H1 (cell line): ENCODE data around the gene TAF8. TPM values are rescaled to one million over a fixed set of nuclear protein-coding genes. Genes with fewer than 3 reads are reported as not detected.

Source experiments
- CTCF ChIA-PET: fragments of 300-600 bp; sonication (Branson Sonifier 250); formaldehyde crosslinking; loops from one replicate; lab custom pipeline; 2021; ENCODE audit not compliant: partially characterized antibody; lab: Charles Lee
- POLR2A ChIA-PET: fragments of 300-600 bp; sonication (Branson Sonifier 250); formaldehyde crosslinking; loops from one replicate; lab custom pipeline; 2021; ENCODE audit warnings: inconsistent platforms; ENCODE audit not compliant: partially characterized antibody; lab: Charles Lee
- DNase-seq, 2 experiments: peaks; one replicate each; pipeline versions ENCODE4 v3.0.0 to v3.0.0-alpha.2; 2010 to 2022; ENCODE audit warnings: low spot score in 2 of 2, low read depth in 1 of 2, mixed read lengths in 1 of 2
- FAIRE-seq: peaks from 2 replicates; lab custom pipeline; 2011; peaks lifted over from hg19 to GRCh38; lab: Jason Lieb, UNC
- H2AFZ ChIP-seq: 2 replicates; pipeline ENCODE4 v1.8.1; 2012; ENCODE audit warnings: low read length, inconsistent platforms
- H2AK5ac ChIP-seq: 2 replicates; pipeline ENCODE4 v1.6.1; 2013; ENCODE audit warnings: low read depth, low read length
- H2BK120ac ChIP-seq: replicated peaks from 2 replicates; pipeline ENCODE3; 2013; ENCODE audit warnings: low read depth, low read length, inconsistent platforms
- H2BK12ac ChIP-seq: 2 replicates; pipeline ENCODE4 v1.6.1; 2013; ENCODE audit warnings: low read depth, low read length
- H2BK15ac ChIP-seq: 2 replicates; pipeline ENCODE4 v1.6.1; 2013; ENCODE audit warnings: low read length
- H2BK20ac ChIP-seq: 2 replicates; pipeline ENCODE4 v1.6.1; 2013; ENCODE audit warnings: low read length
- H2BK5ac ChIP-seq: 2 replicates; pipeline ENCODE4 v1.6.1; 2013; ENCODE audit warnings: low read depth, low read length
- H3K14ac ChIP-seq: 2 replicates; pipeline ENCODE4 v1.6.1; 2013; ENCODE audit warnings: inconsistent platforms; ENCODE audit not compliant: insufficient read length
- H3K18ac ChIP-seq: 2 replicates; pipeline ENCODE4 v1.6.1; 2013; ENCODE audit warnings: low read length; ENCODE audit errors: extremely low read depth
- H3K23ac ChIP-seq: 2 replicates; pipeline ENCODE4 v1.6.1; 2013; ENCODE audit warnings: inconsistent platforms; ENCODE audit not compliant: insufficient read length
- H3K23me2 ChIP-seq: 2 replicates; pipeline ENCODE4 v1.6.1; 2013; ENCODE audit warnings: low read depth, low read length
- H3K27ac ChIP-seq: 2 replicates; pipeline ENCODE4 v1.6.1; 2011; ENCODE audit warnings: low read depth, low read length, inconsistent platforms
- H3K27me3 ChIP-seq, 4 experiments: replicated peaks in 1 of 4; 1 replicate in 1 of 4; 2 replicates in 3 of 4; pipeline versions ENCODE4 v1.6.1 to v1.8.1; 2011 to 2013; ENCODE audit warnings: low read length in 3 of 4, mild to moderate bottlenecking in 3 of 4, inconsistent platforms in 2 of 4, mixed read lengths in 2 of 4, moderate library complexity in 1 of 4; ENCODE audit not compliant: control insufficient read depth in 3 of 4, insufficient read depth in 3 of 4; ENCODE audit errors: extremely low read depth in 1 of 4
- H3K36me3 ChIP-seq, 4 experiments: 2 replicates each; pipeline versions ENCODE4 v1.6.1 to v1.8.1; 2011 to 2013; ENCODE audit warnings: mild to moderate bottlenecking in 4 of 4, low read length in 3 of 4, moderate library complexity in 2 of 4, control low read depth in 1 of 4, inconsistent platforms in 1 of 4; ENCODE audit not compliant: insufficient read depth in 4 of 4, control insufficient read depth in 2 of 4
- H3K4ac ChIP-seq: replicated peaks from 2 replicates; pipeline ENCODE3; 2013; ENCODE audit warnings: low read length, low read depth, mixed read lengths, inconsistent platforms; ENCODE audit not compliant: insufficient read length
- H3K4me1 ChIP-seq, 4 experiments: replicated peaks in 1 of 4; 1 replicate in 1 of 4; 2 replicates in 3 of 4; pipeline versions ENCODE4 v1.6.1 to v1.8.1; 2011 to 2013; ENCODE audit warnings: low read length in 3 of 4, inconsistent platforms in 2 of 4, mixed read lengths in 1 of 4; ENCODE audit not compliant: insufficient read depth in 4 of 4, control insufficient read depth in 3 of 4
- H3K4me2 ChIP-seq, 2 experiments: 2 replicates each; pipeline versions ENCODE4 v1.6.1 to v1.8.1; 2011 to 2013; ENCODE audit warnings: low read depth in 2 of 2, low read length in 2 of 2, control low read depth in 1 of 2, inconsistent platforms in 1 of 2, mild to moderate bottlenecking in 1 of 2; ENCODE audit not compliant: insufficient read depth in 1 of 2
- H3K4me3 ChIP-seq, 4 experiments: fragments of 200-600, 300-600 bp in 1 of 4; sonication (generic), shearing (Covaris generic), sonication (Bioruptor Twin) in 1 of 4; 2 replicates each; pipeline versions ENCODE4 v1.5.1 to v1.8.1; 2011 to 2016; ENCODE audit warnings: low read length in 4 of 4, low read depth in 3 of 4, control low read depth in 2 of 4, inconsistent platforms in 2 of 4, mild to moderate bottlenecking in 2 of 4, mixed read lengths in 1 of 4, moderate library complexity in 1 of 4; ENCODE audit not compliant: insufficient read depth in 2 of 4; ENCODE audit errors: extremely low read depth in 1 of 4
- H3K56ac ChIP-seq: replicated peaks from 2 replicates; pipeline ENCODE3; 2013; ENCODE audit warnings: low read depth, mild to moderate bottlenecking, mixed read lengths, low read length, inconsistent platforms; ENCODE audit not compliant: insufficient read length
- H3K79me1 ChIP-seq: 2 replicates; pipeline ENCODE4 v1.6.1; 2013; ENCODE audit warnings: low read depth, low read length, control low read depth
- H3K79me2 ChIP-seq, 2 experiments: 2 replicates each; pipeline versions ENCODE4 v1.6.1 to v1.8.1; 2012 to 2013; ENCODE audit warnings: low read length in 2 of 2, mild to moderate bottlenecking in 2 of 2, inconsistent platforms in 1 of 2; ENCODE audit not compliant: insufficient read depth in 2 of 2, control insufficient read depth in 1 of 2
- H3K9ac ChIP-seq, 4 experiments: replicated peaks in 1 of 4; 1 replicate in 1 of 4; 2 replicates in 3 of 4; pipeline versions ENCODE4 v1.6.1 to v1.8.1; 2011 to 2013; ENCODE audit warnings: low read depth in 3 of 4, low read length in 3 of 4, control low read depth in 2 of 4, mild to moderate bottlenecking in 2 of 4, moderate library complexity in 2 of 4, inconsistent platforms in 1 of 4; ENCODE audit errors: extremely low read depth in 1 of 4
- H3K9me3 ChIP-seq, 2 experiments: 2 replicates each; pipeline versions ENCODE4 v1.6.1 to v1.8.1; 2012 to 2013; ENCODE audit warnings: mild to moderate bottlenecking in 2 of 2, moderate library complexity in 2 of 2, control low read depth in 1 of 2, inconsistent platforms in 1 of 2, low read depth in 1 of 2, low read length in 1 of 2, mixed read lengths in 1 of 2; ENCODE audit not compliant: insufficient read depth in 2 of 2
- H4K20me1 ChIP-seq, 2 experiments: replicated peaks in 1 of 2; 2 replicates each; pipeline versions ENCODE3 to v1.8.1; 2011 to 2013; ENCODE audit warnings: inconsistent platforms in 2 of 2, low read length in 2 of 2, mild to moderate bottlenecking in 1 of 2; ENCODE audit not compliant: insufficient read depth in 2 of 2, control insufficient read depth in 1 of 2
- H4K5ac ChIP-seq: 2 replicates; pipeline ENCODE4 v1.6.1; 2013; ENCODE audit warnings: low read length, low read depth, mixed read lengths, inconsistent platforms; ENCODE audit not compliant: insufficient read length
- H4K8ac ChIP-seq: 2 replicates; pipeline ENCODE4 v1.8.0; 2013; ENCODE audit warnings: mild to moderate bottlenecking, moderate library complexity, low read length, inconsistent platforms; ENCODE audit not compliant: insufficient read depth; ENCODE audit errors: extremely low read depth
- H4K91ac ChIP-seq: replicated peaks from 2 replicates; pipeline ENCODE3; 2013; ENCODE audit warnings: low read length, mixed read lengths, inconsistent platforms; ENCODE audit not compliant: insufficient read length
- ASH2L ChIP-seq: fragments of 200-600, 300-600 bp; sonication (generic); IDR thresholded peaks from one replicate; pipeline ENCODE4 v1.7.1; 2017; ENCODE audit warnings: low read length
- CBX5 ChIP-seq: fragments of 300-800, 300-1000 bp; sonication (generic); IDR thresholded peaks from 2 replicates; pipeline ENCODE4 v1.7.1; 2016; ENCODE audit warnings: antibody characterized with exemption, low read length, low read depth
- E2F6 ChIP-seq: IDR thresholded peaks from 2 replicates; pipeline ENCODE4 v1.6.1; 2012; ENCODE audit warnings: inconsistent platforms
- EGR1 ChIP-seq: IDR thresholded peaks from 2 replicates; pipeline ENCODE4 v1.6.1; 2011; ENCODE audit warnings: low read depth, low read length, borderline replicate concordance
- EZH2 ChIP-seq: fragments of 200-600 bp; sonication (generic); IDR thresholded peaks from 2 replicates; pipeline ENCODE4 v1.7.1; 2012; ENCODE audit warnings: low read depth, mild to moderate bottlenecking, moderate library complexity, low read length, inconsistent platforms; ENCODE audit not compliant: severe bottlenecking
- HDAC2 ChIP-seq, 2 experiments: fragments of 300-600 bp in 1 of 2; sonication (generic) in 1 of 2; IDR thresholded peaks; 2 replicates each; pipeline ENCODE4 v1.6.1; 2011 to 2012; ENCODE audit warnings: low read depth in 2 of 2, low read length in 2 of 2, mild to moderate bottlenecking in 2 of 2, moderate library complexity in 2 of 2, borderline replicate concordance in 1 of 2, inconsistent platforms in 1 of 2
- KDM1A ChIP-seq: fragments of 200-600, 300-600 bp; sonication (generic); IDR thresholded peaks from 2 replicates; pipeline ENCODE4 v1.7.1; 2016; ENCODE audit warnings: mild to moderate bottlenecking, low read length, borderline replicate concordance
- RAD21 ChIP-seq, 2 experiments: IDR thresholded peaks in 1 of 2; conservative IDR thresholded peaks in 1 of 2; 2 replicates each; pipeline ENCODE4 v1.6.1; 2011; ENCODE audit warnings: low read depth in 2 of 2, low read length in 2 of 2, improper control_type of control experiment in 1 of 2, inconsistent platforms in 1 of 2, mild to moderate bottlenecking in 1 of 2, moderate library complexity in 1 of 2
- SIRT6 ChIP-seq: IDR thresholded peaks from one replicate; pipeline ENCODE4 v1.7.1; 2012; ENCODE audit warnings: low read length, inconsistent platforms
- SP1 ChIP-seq: IDR thresholded peaks from 2 replicates; pipeline ENCODE4 v1.6.1; 2011; ENCODE audit warnings: low read depth, low read length
- SRF ChIP-seq: IDR thresholded peaks from 2 replicates; pipeline ENCODE4 v1.6.1; 2011; ENCODE audit warnings: mild to moderate bottlenecking, low read depth, low read length, moderate library complexity
- TAF7 ChIP-seq: optimal IDR thresholded peaks from 2 replicates; pipeline ENCODE3; 2011; ENCODE audit warnings: low read depth, mild to moderate bottlenecking, inconsistent platforms, low read length, moderate library complexity, borderline replicate concordance
- WGBS, 2 experiments: shearing (Covaris generic) in 1 of 2; methylation state at CpG; one replicate each; pipeline versions ENCODE4 v1.1.6 to v1.1.7; 2013 to 2015; ENCODE audit warnings: low lambda C conversion rate in 2 of 2, mixed read lengths in 2 of 2, inconsistent platforms in 1 of 2, low coverage in 1 of 2, missing lambda C conversion rate in 1 of 2; ENCODE audit not compliant: insufficient replicate concordance in 2 of 2, insufficient coverage in 1 of 2, insufficient read length in 1 of 2; ENCODE audit errors: extremely low coverage in 1 of 2, missing lambda C conversion rate in 1 of 2; 5-methylcytosine and 5-hydroxymethylcytosine counted together
- polyA plus RNA-seq, 7 experiments: library from polyadenylated mRNA; depleted of rRNA in 3 of 7; stranded (reverse) in 5 of 7; unstranded in 2 of 7; fragments of >200 nt in 5 of 7; fragments of 200-250 nt in 2 of 7; gene quantifications; 1 replicate in 5 of 7; 2 replicates in 1 of 7; 4 replicates in 1 of 7; pipeline versions ENCODE4 v1.2.1 to v1.2.3, GENCODE V29; 2011 to 2013; ENCODE audit warnings: missing spikeins in 2 of 7, mixed read lengths in 2 of 7
- total RNA-seq: library from RNA; stranded (reverse); fragmentation: NEBNext Ultra II Directional; extraction: Animal tissue kit (Norgen Biotek cat#: 25700); gene quantifications from 2 replicates; pipeline ENCODE4 v1.2.1, GENCODE V29; 2021

Gene TAF8
- total and polyA plus RNA-seq, 2 of the 8 experiments (the other 6 are each of a cell fraction or from before 2014, with no cell fraction given) = 32.2 to 34.0 TPM

GRCh38 chr6:42051268-42051653, 937 bp downstream of the TAF8 start:
- DNase-seq (no peak), FAIRE-seq (no peak)
- H3K79me1 ChIP-seq = no peaks in the 10 kb centered on the region
- H3K79me2 ChIP-seq = peaks cover 0 to 6% of the 10 kb centered on the region in 2 experiments; a peak in 1 of 4 replicates
- H2BK20ac ChIP-seq = no peak overlapping the region
- H3K23ac ChIP-seq = no peak overlapping the region
- H2BK120ac ChIP-seq = no peak overlapping the region
- H3K9ac ChIP-seq = peak overlapping the region in 3 of 4 experiments; percentile 22 to 38 (median 25); a peak in 4 of 7 replicates
- H2AK5ac ChIP-seq = peak overlapping the region; percentile 91; the same call in 1 of the 2 replicates
- H3K4me3 ChIP-seq = peak overlapping the region; percentile 85 to 99 (median 90); a peak in 7 of 8 replicates
- H2BK12ac ChIP-seq = 0 out of 2 replicates have a peak overlapping the region, but pooled peaks have one; percentile 43
- no peak overlapping the region for H4K5ac ChIP-seq
- H2BK15ac ChIP-seq = no peak overlapping the region
- H3K23me2 ChIP-seq = peaks cover 10% of the 10 kb centered on the region
- H2BK5ac ChIP-seq = no peak overlapping the region
- H2AFZ ChIP-seq = no peak overlapping the region; the same call in 1 of the 2 replicates
- no peaks in the 10 kb centered on the region for H3K9me3 ChIP-seq
- no peak overlapping the region for H3K14ac ChIP-seq
- peaks cover 0 to 5% of the 10 kb centered on the region in 2 experiments for H4K20me1 ChIP-seq
- no peak overlapping the region for H3K27ac ChIP-seq
- peaks cover 8 to 23% (median 18%) of the 10 kb centered on the region in 4 experiments for H3K36me3 ChIP-seq
- WGBS, 2 experiments = 72% methylated on average over 8 of the region's 8 CpGs; no CpG with 5 or more reads in 1 of the 2 experiments
- no peak overlapping the region for H3K4ac ChIP-seq
- H3K18ac ChIP-seq = no peak overlapping the region
- ChIA-PET POLR2A (interaction anchor here (0.6 to 15.0 kb wide), 34 partner anchors 8 to 285 kb away, joined by 3 to 157 read pairs (median 4); partner anchors contain the start of genes BYSL, C6orf132, CCND3 and MED20), CTCF (interaction anchor here (1.0 to 11.7 kb wide), 5 partner anchors 11 to 282 kb away, joined by 3 to 108 read pairs (median 6); partner anchors contain the start of gene TOMM6)
- no peak overlapping the region for H3K56ac ChIP-seq
- peak overlapping the region; percentile 66 to 72 for H3K4me2 ChIP-seq
- H3K4me1 ChIP-seq = peaks cover 7 to 13% (median 9%) of the 10 kb centered on the region in 4 experiments
- no peak overlapping the region for H4K8ac ChIP-seq
- peaks cover 32 to 37% (median 35%) of the 10 kb centered on the region in 4 experiments for H3K27me3 ChIP-seq
- no peak overlapping the region for H4K91ac ChIP-seq
- TF ChIP-seq EZH2 (no peak), TAF7 (no peak), CBX5 (no peak), RAD21 (IDR thresholded peaks at IDR 0.05 in 1 of 2, conservative IDR thresholded peaks at IDR 0.05 in 1 of 2; ENCODE audit: low read depth in 2 of 2, low read length in 2 of 2) (no peak), HDAC2 (IDR thresholded peaks at IDR 0.05; ENCODE audit: borderline replicate concordance in 1 of 2, low read depth in 2 of 2, low read length in 2 of 2) (no peak), ASH2L (no peak), SIRT6 (no peak), SRF (no peak), SP1 (no peak), E2F6 (no peak), EGR1 (no peak), KDM1A (no peak)
